Measurements from ENCODE around the gene GPRC5B. TPM values are rescaled to one million over a fixed set of nuclear protein-coding genes. Genes with fewer than 3 reads are reported as not detected.

The GPRC5B gene
- total and polyA plus RNA-seq, 2 of the 8 experiments (the other 6 are each of a cell fraction or from before 2014, with no cell fraction given), result 106 to 160 TPM

DNA sequence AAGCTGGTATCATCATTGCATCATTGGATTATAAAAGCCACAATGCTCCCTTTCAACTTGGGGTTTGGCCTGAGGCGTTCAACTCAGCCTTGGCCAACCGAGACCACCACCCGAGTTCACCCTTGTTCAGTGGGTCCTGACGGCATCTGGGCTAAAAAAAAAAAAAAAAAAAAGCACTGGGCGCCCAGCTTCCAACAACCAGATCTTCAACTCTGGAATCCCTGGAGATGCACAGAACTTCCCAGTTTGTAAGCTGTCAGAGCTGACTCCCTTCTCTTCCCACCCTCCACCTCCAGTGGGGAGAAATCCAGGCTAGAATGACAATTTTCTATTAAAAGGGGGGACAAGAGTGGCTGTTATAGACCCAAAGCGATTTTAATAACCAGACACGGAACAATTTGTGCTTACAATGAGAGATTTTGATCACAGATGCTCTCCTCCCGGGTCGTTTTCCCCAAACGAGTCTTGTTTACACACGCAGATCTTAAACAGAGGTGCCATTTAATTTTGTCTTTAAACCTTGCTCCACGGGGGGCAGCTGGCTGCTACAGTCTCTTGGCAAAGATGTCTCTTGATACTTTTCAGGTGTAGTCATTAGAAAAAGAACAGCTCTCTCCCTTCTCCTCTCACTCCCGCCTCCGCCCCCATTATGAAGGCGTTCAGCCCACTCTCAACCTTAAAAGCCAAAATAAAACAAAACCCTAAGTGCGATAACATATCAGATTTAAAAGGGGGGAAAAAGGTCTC, 26.9 kb downstream of the GPRC5B start:
- POLR2A ChIA-PET (ENCODE audit: partially characterized antibody), result interaction anchor here (0.9 to 9.2 kb wide), 4 partner anchors 18 to 140 kb away, joined by 3 to 114 read pairs (median 6); partner anchors contain the start of genes GPRC5B, IQCK and KNOP1
- Histone ChIP-seq H3K9ac (replicated peaks in 1 of 4; ENCODE audit: extremely low read depth in 1 of 4, low read depth in 3 of 4, low read length in 3 of 4) (no peak overlapping the region), H2AFZ (ENCODE audit: low read length) (no peak overlapping the region)

More for the DNA sequence above, 26.9 kb downstream of the GPRC5B start:
- H3K23ac ChIP-seq (ENCODE audit: insufficient read length), result no peak overlapping the region
- no peak overlapping the region for H3K14ac ChIP-seq (ENCODE audit: insufficient read length)
- H3K23me2 ChIP-seq (ENCODE audit: low read depth, low read length), result peaks cover 7% of the 10 kb centered on the region
- peaks cover 21 to 56% (median 48%) of the 10 kb centered on the region in 4 experiments for H3K4me1 ChIP-seq (replicated peaks in 1 of 4; ENCODE audit: control insufficient read depth in 3 of 4, insufficient read depth in 4 of 4, low read length in 3 of 4)
- no peak overlapping the region for H3K56ac ChIP-seq (replicated peaks; ENCODE audit: insufficient read length, low read depth, low read length)
- peaks cover 0 to 9% of the 10 kb centered on the region in 2 experiments; a peak in 2 of 4 replicates for H3K79me2 ChIP-seq (ENCODE audit: control insufficient read depth in 1 of 2, insufficient read depth in 2 of 2, low read length in 2 of 2)
- peak overlapping the region; percentile 20; the same call in 1 of the 2 replicates for H2BK12ac ChIP-seq (ENCODE audit: low read depth, low read length)
- H4K5ac ChIP-seq (ENCODE audit: insufficient read length, low read depth, low read length), result peak overlapping the region; percentile 20
- 85% methylated on average over 16 of the region's 16 CpGs; no CpG with 5 or more reads in 1 of the 2 experiments for WGBS, 2 experiments (ENCODE audit: extremely low coverage in 1 of 2, insufficient coverage in 1 of 2, insufficient read length in 1 of 2, insufficient replicate concordance in 2 of 2, low coverage in 1 of 2, low lambda C conversion rate in 2 of 2, missing lambda C conversion rate in 1 of 2)
- H3K27ac ChIP-seq (ENCODE audit: low read depth, low read length), result no peak overlapping the region
- H2AK5ac ChIP-seq (ENCODE audit: low read depth, low read length), result no peak overlapping the region
- no peak overlapping the region for H3K4ac ChIP-seq (replicated peaks; ENCODE audit: insufficient read length, low read depth, low read length)
- peak overlapping the region; percentile 34 for H4K91ac ChIP-seq (replicated peaks; ENCODE audit: insufficient read length, low read length)
- H3K4me3 ChIP-seq (ENCODE audit: extremely low read depth in 1 of 4, insufficient read depth in 2 of 4, low read depth in 3 of 4, low read length in 4 of 4), result no peak overlapping the region
- H3K9me3 ChIP-seq (ENCODE audit: insufficient read depth in 2 of 2, low read depth in 1 of 2, low read length in 1 of 2), result no peaks in the 10 kb centered on the region
- DNase-seq (ENCODE audit: low read depth in 1 of 2, low spot score in 2 of 2), result no peak
- no peak overlapping the region for H2BK120ac ChIP-seq (replicated peaks; ENCODE audit: low read depth, low read length)
- CTCF ChIA-PET (ENCODE audit: partially characterized antibody), result no interaction called here
- H3K18ac ChIP-seq (ENCODE audit: extremely low read depth, low read length), result peak overlapping the region; percentile 85
- H3K27me3 ChIP-seq (replicated peaks in 1 of 4; ENCODE audit: control insufficient read depth in 3 of 4, extremely low read depth in 1 of 4, insufficient read depth in 3 of 4, low read length in 3 of 4), result no peaks in the 10 kb centered on the region
- H4K8ac ChIP-seq (ENCODE audit: extremely low read depth, insufficient read depth, low read length), result no peak overlapping the region
- no peaks in the 10 kb centered on the region; the same call in 1 of the 2 replicates for H3K79me1 ChIP-seq (ENCODE audit: low read depth, low read length)
- TF ChIP-seq CEBPB (IDR thresholded peaks at IDR 0.05; ENCODE audit: low read depth, low read length) (no peak), CBX5 (IDR thresholded peaks at IDR 0.05; ENCODE audit: low read depth, low read length) (no peak), MAX (IDR thresholded peaks at IDR 0.05) (no peak)
- peak overlapping the region; percentile 66 for H2BK5ac ChIP-seq (ENCODE audit: low read depth, low read length)
- 0 out of 2 replicates have a peak overlapping the region, but pooled peaks have one; percentile 49 for H2BK15ac ChIP-seq (ENCODE audit: low read length)
- peaks cover 10 to 53% (median 17%) of the 10 kb centered on the region in 4 experiments; a peak in 7 of 8 replicates for H3K36me3 ChIP-seq (ENCODE audit: control insufficient read depth in 2 of 4, insufficient read depth in 4 of 4, low read length in 3 of 4)
- FAIRE-seq, result no peak
- no peak overlapping the region for H2BK20ac ChIP-seq (ENCODE audit: low read length)
- H3K4me2 ChIP-seq (ENCODE audit: insufficient read depth in 1 of 2, low read depth in 2 of 2, low read length in 2 of 2), result peak overlapping the region in 1 of 2 experiments; percentile 20; a peak in 1 of 4 replicates
- H4K20me1 ChIP-seq (replicated peaks in 1 of 2; ENCODE audit: control insufficient read depth in 1 of 2, insufficient read depth in 2 of 2, low read length in 2 of 2), result no peaks in the 10 kb centered on the region
